ENCODE results near the gene DAB2.

Gene DAB2

GRCh38 chr5:39422728-39423285, 2.0 kb downstream of the DAB2 start:
- no peak overlapping the region for H3K4me3 ChIP-seq (ENCODE audit: low read depth, low read length)
- no peak for DNase-seq (ENCODE audit: low read depth)
- TF ChIP-seq CTCF (IDR thresholded peaks at IDR 0.05; ENCODE audit: insufficient read depth, low read depth, low read length, missing control alignments) = no peak

- TF ChIP-seq CTCF (IDR thresholded peaks at IDR 0.05; ENCODE audit: insufficient read depth, low read depth, low read length, missing control alignments) = no peak
- H3K4me3 ChIP-seq (ENCODE audit: low read depth, low read length) = no peak overlapping the region
- no peak for DNase-seq (ENCODE audit: low read depth)
Measured at GRCh38 chr5:39422036-39422606, 2.7 kb downstream of the DAB2 start.

- H3K4me3 ChIP-seq (ENCODE audit: low read depth, low read length) = no peak overlapping the region
- no peak for TF ChIP-seq CTCF (IDR thresholded peaks at IDR 0.05; ENCODE audit: insufficient read depth, low read depth, low read length, missing control alignments)
- DNase-seq (ENCODE audit: low read depth) = no peak
Measured at GRCh38 chr5:39420482-39421145, 4.2 kb downstream of the DAB2 start.

GRCh38 chr5:39419796-39420195, 5.0 kb downstream of the DAB2 start:
- no peak for TF ChIP-seq CTCF (IDR thresholded peaks at IDR 0.05; ENCODE audit: insufficient read depth, low read depth, low read length, missing control alignments)
- H3K4me3 ChIP-seq (ENCODE audit: low read depth, low read length) = no peak overlapping the region
- DNase-seq (ENCODE audit: low read depth) = no peak

- TF ChIP-seq CTCF (IDR thresholded peaks at IDR 0.05; ENCODE audit: insufficient read depth, low read depth, low read length, missing control alignments) = no peak
- H3K4me3 ChIP-seq (ENCODE audit: low read depth, low read length) = no peak overlapping the region
Measured at GRCh38 chr5:39417979-39418378, 6.8 kb downstream of the DAB2 start.

GRCh38 chr5:39415201-39415600, 9.6 kb downstream of the DAB2 start:
- TF ChIP-seq CTCF (IDR thresholded peaks at IDR 0.05; ENCODE audit: insufficient read depth, low read depth, low read length, missing control alignments) = no peak
- no peak overlapping the region for H3K4me3 ChIP-seq (ENCODE audit: low read depth, low read length)
- DNase-seq (ENCODE audit: low read depth) = no peak

More at GRCh38 chr5:39417979-39418378, 6.8 kb downstream of the DAB2 start:
- DNase-seq (ENCODE audit: low read depth) = no peak
